Amniotic stem cell (primary cell): ENCODE results near the gene F12.

Experiments used
- DNase-seq: peaks from one replicate; lab custom pipeline; 2025; lab: John Stamatoyannopoulos, UW

F12 gene

DNA sequence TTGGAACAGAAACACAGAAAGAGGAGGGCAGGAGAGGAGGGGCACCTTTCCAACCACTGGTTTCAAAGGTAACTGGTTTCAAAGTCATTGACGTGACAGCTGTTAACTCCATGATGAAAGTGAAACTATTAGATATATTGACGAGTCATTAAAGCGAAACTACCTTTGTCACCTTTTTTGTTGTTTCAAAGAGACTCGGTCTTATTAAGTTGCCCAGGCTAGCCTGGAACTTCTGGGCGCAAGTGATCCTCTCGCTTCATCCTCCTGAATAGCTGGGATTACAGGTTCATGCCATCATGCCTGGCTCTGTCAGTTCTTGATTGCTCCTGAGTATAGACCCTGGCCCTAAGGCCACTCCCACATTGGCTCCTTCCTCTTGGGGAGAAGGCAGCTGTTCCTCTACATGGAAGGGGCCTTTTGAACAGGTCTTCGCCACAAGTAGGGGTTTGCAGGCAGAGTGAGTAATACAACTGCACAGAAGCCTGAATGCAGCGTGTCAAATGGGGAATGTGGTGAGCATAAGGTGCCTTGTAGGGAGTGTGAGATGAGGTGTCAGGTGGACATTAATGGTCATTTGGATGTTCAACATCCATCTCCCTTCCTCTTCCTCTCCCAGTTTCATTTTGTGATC, 3.4 kb upstream of the F12 start:
- DNase-seq = no peak

DNA sequence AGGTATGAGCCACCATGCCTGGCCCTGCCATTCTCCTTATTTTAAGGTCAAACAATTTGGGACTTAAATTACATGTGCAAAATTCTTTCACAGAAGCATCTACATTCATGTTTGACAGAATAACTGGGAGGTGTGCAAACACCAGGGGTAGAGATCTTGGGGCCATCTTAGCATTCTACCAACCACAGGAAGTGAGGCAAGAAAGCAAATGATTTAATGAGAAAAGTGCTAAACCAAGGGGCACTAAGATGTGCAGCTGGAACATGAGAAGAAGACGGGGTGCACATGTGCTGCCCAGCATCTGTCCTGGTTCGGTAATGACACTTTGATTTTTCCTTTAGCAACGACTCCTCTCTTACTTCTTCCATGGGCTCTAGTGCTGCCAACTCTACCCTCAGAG, 1.2 kb upstream of the F12 start:
- DNase-seq = no peak

DNA sequence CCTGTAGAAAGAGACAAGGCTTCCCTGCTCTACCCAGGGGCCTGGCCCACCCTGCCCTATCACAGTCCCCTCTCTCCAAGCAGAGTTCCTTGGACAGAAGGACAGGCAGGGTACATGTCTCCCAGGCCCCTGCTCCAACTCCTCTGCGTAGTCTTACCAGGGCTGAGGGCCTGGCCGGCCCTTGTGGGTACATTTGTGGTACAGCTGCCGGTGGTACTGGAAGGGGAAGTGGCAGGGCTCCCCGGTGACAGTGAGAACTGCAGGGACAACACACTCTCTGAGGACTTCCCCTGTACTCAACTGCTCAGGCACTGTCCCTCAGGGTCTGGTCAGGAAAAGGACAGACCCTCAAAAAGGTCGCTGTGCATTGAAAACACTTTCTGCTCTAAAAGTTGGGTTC, 3.6 kb downstream of the F12 start:
- DNase-seq = no peak

DNA sequence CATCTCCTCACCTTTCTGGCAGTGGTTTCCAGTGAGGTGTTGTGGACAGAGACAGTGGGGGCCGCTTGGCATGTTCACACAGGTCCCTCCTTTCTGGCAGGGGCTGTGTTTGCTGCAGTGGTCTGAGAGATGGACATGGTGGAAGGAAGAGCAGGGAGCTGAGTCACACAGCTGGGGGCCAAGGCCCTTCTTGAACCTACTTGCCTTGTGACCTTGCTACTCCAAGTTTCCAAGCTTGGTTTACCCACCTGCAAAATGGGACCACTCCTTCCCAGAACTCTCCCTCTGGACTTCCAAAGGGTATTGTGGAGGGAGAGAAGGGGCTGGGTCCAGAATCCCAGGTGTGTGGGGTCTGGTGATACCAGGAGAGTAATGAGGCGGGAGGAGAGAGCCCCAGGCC, 4.1 kb downstream of the F12 start:
- DNase-seq = no peak

DNA sequence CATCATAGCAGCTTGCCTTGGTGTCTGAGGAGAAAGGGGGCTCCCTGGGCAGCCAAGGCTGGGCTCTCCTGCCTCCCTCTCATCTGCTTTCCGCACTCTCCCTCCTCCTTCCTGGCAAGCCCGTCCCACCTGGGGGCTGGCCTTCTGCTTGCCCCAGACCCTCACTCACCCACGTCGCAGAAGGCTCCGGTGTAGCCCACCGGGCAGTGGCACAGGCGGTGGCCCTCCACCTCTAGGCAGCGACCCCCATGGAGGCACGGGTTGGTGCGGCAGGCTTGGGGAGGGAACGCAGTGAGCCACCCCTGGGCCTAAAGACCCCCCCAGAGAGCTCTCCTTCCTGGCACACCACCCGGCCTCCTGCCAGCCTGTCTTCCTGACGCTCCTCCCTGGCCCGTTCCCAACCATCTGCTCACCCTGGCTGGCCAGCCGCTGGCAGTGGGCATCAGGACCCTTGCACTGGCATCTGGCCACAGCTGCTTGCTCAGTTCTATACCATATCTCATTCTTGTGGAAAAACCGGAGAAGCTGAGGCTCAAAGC, 4.7 kb downstream of the F12 start:
- DNase-seq = no peak

DNA sequence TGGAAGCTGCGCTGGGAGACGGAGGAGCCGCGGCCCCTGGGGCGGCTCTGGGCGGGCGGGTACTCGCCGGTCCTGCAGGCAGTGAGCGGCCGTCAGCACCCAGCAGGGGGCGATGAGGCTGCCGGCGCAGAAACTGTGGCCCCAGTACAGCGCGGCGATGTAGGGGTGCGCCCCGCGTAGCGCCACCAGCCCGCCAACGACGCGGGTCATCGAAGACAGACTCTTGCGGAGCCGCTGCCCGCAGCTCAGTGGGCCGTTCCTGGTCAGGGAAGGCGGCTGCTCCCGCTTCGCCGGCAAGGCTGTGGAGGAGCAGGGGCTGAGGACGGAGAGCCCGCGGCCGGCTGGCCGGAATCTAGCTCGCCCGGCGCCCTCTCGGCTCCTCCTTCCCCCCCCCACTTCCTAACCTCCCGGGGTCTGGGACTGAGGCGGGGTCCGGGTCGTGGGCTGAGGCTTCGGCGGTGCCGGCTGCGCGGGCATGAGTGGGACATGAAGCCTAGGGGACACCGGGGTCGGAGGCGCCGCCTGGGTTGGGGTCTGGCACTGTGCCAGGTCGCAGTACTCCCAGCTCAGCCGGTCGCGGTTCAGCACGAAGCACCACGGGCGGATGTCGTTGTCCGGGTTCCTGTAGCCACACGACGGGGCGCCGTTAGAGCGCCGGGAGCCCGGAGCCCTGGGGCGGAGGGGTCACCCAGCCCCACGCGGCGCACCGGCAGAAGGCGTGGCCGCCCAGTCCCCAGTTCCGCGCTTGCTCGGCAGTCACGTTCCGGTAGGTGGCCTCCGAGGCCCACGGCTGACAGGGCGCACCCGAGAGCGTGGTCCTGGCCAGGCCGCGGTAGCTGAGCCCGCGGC, 5.3 kb downstream of the F12 start:
- DNase-seq = peak; percentile 33

DNA sequence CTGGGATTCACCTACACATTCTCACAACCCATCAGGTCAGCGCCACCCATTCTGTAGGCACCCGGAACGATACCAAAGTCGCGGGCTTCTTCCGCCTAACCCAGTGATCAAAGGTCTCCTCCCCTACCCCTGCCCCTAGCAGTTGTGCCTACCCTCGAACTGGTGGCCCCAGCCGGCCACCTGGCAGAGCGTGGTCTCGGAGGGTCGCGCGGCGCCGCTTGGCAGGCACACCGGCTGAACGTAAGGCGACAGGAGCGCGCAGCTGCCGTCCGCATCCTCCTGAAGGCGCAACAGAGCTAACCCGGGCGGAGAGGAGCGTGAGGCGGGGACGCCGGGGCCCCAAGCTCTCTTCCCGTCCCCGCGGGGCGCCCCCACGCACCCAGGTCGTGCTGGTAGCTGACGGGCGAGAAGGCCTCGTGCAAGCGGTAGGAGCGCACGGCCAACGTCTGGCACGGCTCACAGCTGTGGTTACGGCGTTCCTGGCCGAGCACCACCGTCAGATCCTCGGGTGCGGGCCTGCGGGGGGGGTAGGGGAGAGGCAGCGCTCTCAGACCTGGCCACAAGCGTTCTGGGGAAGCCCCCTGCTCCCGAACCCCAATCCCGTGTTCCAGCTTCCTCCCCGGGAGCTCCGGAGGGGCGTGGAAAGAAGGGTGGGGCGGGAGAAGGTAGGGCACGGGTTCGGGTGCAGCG, 6.1 kb downstream of the F12 start:
- DNase-seq = no peak

DNA sequence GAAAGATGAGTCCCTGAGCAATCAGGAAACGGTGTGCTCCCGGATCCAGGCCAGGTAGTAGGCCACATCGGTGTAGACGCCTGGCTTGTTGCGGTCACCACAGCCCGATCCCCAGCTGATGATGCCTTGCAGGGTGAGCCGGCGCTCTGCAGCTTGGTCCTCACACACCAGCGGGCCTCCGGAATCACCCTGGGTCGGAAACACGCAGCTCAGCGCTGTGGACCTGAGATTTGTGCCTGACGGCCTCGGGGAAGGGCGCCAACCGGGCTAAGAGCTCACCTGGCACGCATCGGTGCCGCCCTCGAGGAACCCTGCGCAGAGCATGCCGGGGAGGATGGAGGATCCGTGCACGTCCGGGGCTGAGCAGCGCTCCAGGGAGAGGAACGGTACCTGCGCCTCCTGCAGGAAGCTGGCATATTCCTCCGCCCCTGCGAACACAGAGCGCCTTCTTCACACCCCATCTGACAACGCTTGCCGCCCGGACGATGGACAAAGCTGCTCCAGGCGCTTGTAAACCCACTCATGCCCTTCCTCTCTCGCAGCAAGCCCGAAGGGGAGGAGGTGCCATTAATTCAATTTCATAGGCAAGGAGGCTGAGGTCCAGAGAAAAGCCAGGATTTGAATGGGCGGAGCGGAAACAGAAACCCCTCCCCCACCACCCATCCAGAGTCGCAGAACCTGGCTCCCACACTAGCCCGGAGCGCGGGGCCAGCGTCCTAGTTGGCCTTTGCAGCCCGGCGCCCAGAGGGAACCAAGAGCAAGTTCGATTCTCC, 6.9 kb downstream of the F12 start:
- no peak for DNase-seq

DNA sequence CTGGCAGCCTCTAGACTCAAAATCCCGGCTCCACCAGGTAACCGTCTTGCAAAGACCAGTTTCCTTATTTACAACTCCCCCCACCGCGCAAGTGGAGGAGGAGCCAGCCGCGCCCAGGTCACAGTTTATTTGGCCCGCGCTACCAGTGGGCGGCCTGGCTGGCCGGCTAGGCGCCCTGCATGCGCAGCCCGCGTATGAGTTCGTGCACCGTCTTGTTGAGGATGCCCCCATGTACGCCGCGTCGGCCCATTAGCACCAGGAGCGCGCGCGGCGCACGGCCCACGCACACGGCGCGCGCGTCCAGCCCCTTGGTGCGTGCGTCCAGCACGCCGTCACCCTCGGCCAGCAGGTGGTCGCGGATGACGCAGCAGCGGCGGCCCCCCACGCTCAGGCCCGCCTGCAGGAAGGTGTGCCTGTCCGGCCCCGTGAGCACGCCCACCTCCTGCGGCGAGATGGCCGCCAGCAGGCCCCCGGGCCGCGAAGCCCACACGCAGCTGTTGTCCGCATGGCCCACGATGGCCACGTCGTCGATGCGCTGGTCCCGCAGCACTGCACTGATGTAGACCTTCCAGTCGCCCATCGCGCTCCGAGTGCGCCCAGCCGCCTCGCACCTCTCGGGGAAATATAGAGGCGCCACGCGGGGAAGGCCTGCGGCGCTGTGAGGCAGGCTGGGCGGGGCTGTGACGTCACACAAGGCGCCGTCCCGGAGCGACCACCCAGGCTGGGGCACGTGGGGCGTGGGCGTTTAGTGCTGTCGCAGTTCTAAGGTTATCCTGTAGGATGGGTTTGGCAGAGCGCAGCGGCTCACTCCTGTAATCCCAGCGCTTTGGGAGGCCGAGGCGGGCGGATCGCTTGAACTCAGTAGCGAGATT, 9.1 kb downstream of the F12 start, which contains the start of gene PFN3:
TSS of gene PFN3 (minus strand) at position 665 of the 872 bp plus-strand sequence. CDS start at position 580, 85 bp downstream.
- no peak for DNase-seq

DNA sequence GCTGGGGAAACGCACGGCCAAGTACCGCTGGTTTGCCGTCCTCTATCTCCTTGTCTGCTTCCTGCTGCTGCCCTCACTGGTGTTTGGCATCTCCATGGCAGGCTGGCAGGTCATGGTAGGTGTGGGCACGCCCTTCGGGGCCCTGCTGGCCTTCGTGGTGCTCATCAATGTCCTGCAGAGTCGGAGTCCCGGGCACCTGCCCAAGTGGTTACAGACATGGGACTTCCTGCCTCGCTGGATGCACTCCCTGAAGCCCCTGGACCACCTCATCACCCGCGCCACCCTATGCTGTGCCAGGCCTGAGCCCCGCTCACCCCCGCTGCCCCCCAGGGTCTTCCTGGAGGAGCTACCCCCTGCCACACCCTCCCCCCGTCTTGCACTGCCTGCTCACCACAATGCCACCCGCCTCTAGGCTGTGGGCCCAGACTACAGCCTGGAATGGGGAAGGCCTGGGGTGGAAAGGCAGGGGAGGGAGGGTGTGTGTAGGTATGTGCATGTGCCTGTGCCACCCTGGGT, 11.4 kb downstream of the F12 start:
- no peak for DNase-seq

DNA sequence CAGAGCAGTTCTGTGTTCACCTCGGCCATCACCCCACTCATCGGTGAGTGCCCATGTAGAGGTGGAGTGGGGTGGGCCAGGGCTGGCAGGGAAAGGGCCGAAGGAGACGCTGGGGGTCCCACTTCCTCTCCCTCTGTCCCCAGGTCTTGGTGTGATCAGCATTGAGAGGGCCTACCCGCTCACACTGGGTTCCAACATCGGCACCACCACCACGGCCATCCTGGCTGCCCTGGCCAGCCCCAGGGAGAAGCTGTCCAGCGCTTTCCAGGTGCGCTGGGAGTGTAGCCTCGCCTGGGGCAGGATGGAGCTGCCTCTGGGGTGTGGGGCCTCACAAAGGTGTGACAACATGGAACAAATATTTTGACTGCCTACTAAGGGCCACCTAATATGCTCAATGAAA, 12.6 kb downstream of the F12 start:
- DNase-seq = no peak

DNA sequence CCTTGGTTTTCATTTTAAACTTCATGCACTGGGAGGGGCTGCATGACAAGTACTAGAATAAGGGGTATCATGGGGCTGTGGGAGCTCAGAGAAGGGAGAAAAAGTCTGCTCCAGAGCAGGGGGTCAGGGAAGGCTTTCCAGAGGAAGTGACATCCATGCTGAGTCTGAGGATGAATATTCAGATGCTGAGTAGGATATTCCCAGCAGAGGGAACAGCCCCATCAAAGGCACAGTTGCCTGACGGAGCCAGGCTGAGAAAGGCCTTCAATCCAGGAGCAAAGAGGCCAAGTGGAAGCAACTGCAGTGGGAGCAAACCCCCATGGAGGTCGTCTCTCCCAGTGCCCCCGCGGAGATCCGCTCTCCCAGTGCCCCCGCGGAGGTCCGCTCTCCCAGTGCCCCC, 13.3 kb downstream of the F12 start:
- no peak for DNase-seq

DNA sequence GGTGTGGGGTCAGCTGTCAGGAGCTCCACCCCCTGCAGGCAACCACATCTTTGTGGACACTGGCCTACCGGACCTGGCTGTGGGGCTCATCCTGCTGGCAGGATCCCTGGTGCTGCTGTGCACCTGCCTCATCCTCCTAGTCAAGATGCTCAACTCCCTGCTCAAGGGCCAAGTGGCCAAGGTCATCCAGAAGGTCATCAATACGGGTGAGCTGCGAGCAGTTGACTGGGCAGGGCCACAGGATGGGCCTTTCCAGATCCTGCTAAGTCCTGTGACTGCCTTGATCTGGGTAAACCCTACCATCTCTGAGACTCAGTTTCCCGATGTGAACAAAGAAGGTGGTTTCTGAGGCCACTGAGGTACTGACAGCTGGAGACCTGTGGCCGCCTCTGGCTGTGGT, 15.4 kb downstream of the F12 start:
- no peak for DNase-seq

DNA sequence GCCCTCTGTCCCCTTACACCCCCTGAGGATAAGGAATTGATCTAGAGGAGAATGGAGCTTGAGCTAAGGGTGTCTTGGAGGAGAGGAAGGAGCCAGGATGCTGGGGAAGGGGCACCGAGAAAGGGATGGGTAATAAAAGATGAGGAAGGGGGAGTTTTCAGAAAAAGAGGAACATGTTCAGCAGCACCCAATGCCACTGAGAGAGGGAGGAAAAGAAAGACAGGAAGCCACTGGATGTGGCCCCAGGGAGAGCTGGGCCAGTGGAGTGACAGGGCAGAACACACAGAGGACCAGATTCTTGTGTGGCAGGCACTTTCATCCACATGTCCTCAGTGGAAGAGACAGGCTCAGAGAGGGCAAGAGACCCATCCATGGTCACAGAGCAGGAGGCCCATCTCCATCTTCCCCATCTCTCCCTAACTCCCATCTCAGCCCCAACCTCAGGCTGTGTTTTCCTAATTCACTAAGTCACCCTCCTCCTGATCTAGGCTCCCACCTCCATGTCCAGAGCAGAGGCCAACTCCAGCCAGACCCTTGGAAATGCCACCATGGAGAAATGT, 16.1 kb downstream of the F12 start:
- no peak for DNase-seq

DNA sequence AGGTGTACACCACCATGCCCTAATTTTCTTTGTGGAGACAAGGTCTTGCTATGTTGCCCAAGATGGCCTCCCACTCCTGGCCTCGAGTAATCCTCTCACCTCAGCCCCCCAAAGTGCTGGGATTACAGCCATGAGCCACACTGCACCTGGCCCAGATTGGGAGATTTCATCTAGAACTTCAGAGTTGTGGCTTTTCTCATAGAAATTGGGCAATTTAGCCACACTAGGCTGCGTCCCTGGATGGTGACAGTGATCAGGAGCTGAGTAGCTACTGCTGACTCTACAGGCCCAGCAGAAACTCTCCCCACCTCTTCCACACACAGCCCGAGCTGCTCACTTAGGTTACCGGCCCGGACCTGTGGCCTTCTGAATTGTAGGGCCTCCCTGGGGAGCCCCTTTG, 16.6 kb downstream of the F12 start:
- no peak for DNase-seq

DNA sequence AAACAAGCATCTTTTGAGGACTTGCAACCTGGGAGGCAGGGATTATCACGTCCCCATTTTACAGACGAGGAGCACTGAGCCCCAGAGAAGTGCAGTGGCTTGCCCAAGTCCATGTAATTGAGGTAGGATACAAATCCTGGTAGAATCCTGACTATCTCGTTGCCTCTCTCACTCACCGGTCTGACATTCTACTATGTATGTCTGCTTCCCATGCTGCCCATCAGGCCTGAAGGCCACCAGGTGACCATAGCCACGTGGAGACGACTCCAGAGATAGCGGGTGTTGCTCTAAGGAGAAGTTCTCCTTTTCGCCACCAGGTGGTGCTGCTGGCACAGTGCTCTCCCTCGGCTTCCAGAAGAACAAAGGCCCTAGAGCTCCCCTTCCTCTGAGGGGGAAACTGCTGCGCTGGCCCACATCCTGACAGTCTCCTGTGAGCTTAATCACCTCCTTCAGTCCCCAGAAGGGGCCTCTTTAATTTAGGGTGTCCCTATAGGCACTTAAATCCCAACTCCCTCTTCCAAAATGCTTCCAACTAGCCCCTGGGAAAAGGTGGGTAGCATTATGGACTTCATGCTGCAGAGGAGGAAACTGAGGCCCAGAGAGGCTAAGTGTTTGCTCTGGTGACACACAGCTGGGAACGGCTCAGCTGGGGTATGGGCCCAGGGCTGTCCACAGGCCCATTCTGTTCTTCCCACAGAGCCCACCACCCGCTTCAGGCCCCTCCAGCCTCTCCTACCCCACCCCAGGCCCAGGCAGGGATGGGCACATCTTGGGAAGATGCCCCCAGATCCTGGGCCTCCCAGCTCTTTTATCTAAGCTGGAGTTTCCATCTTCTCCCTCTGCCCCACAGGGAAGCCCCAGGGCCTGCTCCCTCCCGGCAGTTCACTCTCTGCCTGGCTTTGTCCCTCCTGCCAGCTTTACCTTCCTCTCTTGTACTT, 18.7 kb downstream of the F12 start:
- DNase-seq = no peak

DNA sequence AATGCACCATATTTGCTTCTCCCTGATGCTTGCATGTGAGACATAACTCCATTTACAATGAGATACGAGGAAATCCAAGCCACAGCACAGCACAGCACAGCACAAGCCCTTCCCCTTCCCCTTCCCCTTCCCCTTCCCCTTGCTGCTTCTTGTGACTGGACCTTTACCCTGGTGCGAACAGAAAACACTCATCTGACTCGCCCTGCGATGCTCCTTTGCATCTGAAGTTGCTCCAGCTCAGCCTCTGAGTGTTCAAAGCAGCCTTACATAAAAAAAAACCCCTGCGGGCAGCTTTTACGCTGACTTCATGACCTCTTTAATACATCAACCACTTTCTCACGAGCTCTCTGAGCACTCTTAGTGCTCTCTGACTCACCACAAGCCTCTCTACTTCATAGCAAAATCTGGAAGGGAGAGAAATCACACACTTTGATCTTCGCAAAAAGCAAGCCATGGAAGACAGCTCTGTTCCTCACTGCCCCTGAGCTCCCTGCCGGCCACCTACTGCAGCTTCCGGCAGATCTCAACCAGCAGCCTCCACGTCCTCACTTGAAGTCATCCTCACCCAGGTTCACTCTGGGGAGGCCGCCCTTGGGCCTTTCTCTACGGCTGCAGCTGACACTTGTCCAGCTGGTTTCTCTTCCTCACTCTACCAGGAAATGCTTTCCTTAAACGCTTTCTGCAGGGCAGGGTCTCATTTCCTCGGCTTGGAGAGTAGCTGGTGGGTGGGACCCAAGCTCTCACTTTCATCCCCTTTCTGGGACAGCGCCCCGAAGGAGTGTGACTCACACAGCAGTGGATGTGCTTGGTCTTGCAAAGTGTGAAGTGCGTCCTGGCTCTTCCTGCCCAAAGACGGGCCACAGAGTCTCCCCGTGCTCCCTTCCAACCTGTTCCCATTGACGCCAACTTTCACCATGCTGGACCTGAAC, 19.9 kb downstream of the F12 start:
- DNase-seq = peak; percentile 68

DNA sequence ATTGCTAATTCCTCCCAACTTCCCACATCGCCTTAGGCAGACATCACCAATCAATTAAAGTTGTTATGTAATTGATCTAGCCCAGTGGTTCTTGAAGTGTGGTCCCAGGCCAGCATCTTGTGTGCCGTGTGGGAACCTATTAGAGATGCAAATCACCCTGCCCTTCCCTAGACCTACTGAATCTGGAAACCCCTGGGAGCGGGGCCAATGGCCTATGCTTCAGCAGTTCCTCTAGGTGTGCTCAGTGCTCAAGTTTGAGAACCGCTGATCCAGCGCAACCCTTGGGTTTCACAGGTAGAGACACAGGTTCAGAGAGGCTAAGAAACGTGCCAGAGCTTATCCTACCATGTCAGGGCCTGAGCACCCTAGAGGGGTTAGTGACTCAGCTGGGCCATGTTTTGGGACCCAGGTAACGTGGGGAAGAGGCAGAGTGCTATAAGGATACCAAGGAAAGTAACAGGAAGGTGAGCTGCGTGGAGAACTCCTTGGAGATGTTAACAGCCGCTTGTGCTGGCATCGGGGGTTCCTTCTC, 20.8 kb downstream of the F12 start:
- no peak for DNase-seq
